K562 (cell line): ENCODE data around the gene DIAPH1. TPM values are rescaled to one million over a fixed set of nuclear protein-coding genes. Genes with fewer than 3 reads are reported as not detected.
A peak's percentile ranks its signal among the peaks of the same experiment; 100 is the strongest.

Source experiments
- CBX1 ChIP-seq: sonication (generic); IDR thresholded peaks from 2 replicates; pipeline ENCODE4 v1.6.1; 2016; ENCODE audit warnings: antibody characterized with exemption, low read depth, mild to moderate bottlenecking
- CBX3 ChIP-seq, 2 experiments: IDR thresholded peaks; 1 replicate in 1 of 2; 2 replicates in 1 of 2; pipeline ENCODE4 v1.6.1; 2012; ENCODE audit warnings: inconsistent platforms in 2 of 2, low read length in 2 of 2, borderline replicate concordance in 1 of 2, control low read depth in 1 of 2
- CC2D1A ChIP-seq: fragments of 450-650 bp; IDR thresholded peaks from 2 replicates; pipeline ENCODE4 v1.6.1; 2017; ENCODE audit warnings: mild to moderate bottlenecking
- FOXK2 ChIP-seq, 2 experiments: fragments of 450-650 bp; IDR thresholded peaks in 1 of 2; conservative IDR thresholded peaks in 1 of 2; 2 replicates each; pipeline ENCODE4 v1.6.1; 2016; ENCODE audit warnings: low read depth in 2 of 2, mild to moderate bottlenecking in 1 of 2
- HNRNPK ChIP-seq: fragments of 200-400 bp; formaldehyde crosslinking; IDR thresholded peaks from one replicate; pipeline ENCODE4 v1.6.1; 2018; ENCODE audit warnings: mild to moderate bottlenecking, low read depth, low read length; ENCODE audit not compliant: poor library complexity, severe bottlenecking
- KDM2B ChIP-seq: fragments of 250-450 bp; sonication (Bioruptor Pico); IDR thresholded peaks from 2 replicates; pipeline ENCODE4 v1.8.0; 2021; ENCODE audit warnings: mild to moderate bottlenecking, moderate library complexity
- MAFK ChIP-seq: IDR thresholded peaks from 2 replicates; pipeline ENCODE4 v1.6.1; 2011; ENCODE audit warnings: low read length, improper control_type of control experiment
- MXD1 ChIP-seq: fragments of 250-450 bp; sonication (Bioruptor Pico); IDR thresholded peaks from 2 replicates; pipeline ENCODE4 v1.8.0; 2021; ENCODE audit warnings: borderline replicate concordance, mild to moderate bottlenecking, moderate library complexity; ENCODE audit not compliant: poor library complexity, severe bottlenecking
- PHF8 ChIP-seq: fragments of 200-600 bp; sonication (generic); IDR thresholded peaks from 2 replicates; pipeline ENCODE4 v1.6.1; 2012; ENCODE audit warnings: mixed run types, mild to moderate bottlenecking, inconsistent platforms, low read length, moderate library complexity, borderline replicate concordance
- POLR2B ChIP-seq: fragments of 450-650 bp; IDR thresholded peaks from 2 replicates; pipeline ENCODE4 v1.6.1; 2018; ENCODE audit warnings: low read depth; ENCODE audit not compliant: partially characterized antibody
- PREB ChIP-seq: sonication (generic); formaldehyde crosslinking; IDR thresholded peaks from 2 replicates; pipeline ENCODE4 v1.8.1; 2023; ENCODE audit warnings: mild to moderate bottlenecking, missing genetic modification reagents
- SRSF3 ChIP-seq: fragments of 200-400 bp; formaldehyde crosslinking; IDR thresholded peaks from 2 replicates; pipeline ENCODE4 v1.6.1; 2016; ENCODE audit warnings: mild to moderate bottlenecking, low read length, moderate library complexity; ENCODE audit not compliant: insufficient read depth
- TBP ChIP-seq: optimal IDR thresholded peaks from 2 replicates; pipeline ENCODE3; 2011; ENCODE audit warnings: low read depth, low read length, improper control_type of control experiment
- UBTF ChIP-seq, 2 experiments: IDR thresholded peaks; 2 replicates each; pipeline ENCODE4 v1.6.1; 2012; ENCODE audit warnings: improper control_type of control experiment in 2 of 2, low read depth in 2 of 2, low read length in 2 of 2, borderline replicate concordance in 1 of 2
- ZNF263 ChIP-seq: sonication (generic); formaldehyde crosslinking; IDR thresholded peaks from 2 replicates; pipeline ENCODE4 v1.8.0; 2022; ENCODE audit warnings: mild to moderate bottlenecking, missing genetic modification reagents, borderline replicate concordance
- ZNF311 ChIP-seq: fragments of 250-450 bp; sonication (Bioruptor Pico); IDR thresholded peaks from 2 replicates; pipeline ENCODE4 v1.4.0; 2020; ENCODE audit warnings: mild to moderate bottlenecking, moderate library complexity
- ZNF354B ChIP-seq: fragments of 250-450 bp; sonication (Bioruptor Pico); IDR thresholded peaks from 2 replicates; pipeline ENCODE4 v1.4.0; 2020
- polyA plus RNA-seq, 8 experiments: library from polyadenylated mRNA; depleted of rRNA in 4 of 8; stranded (reverse) in 5 of 8; unstranded in 3 of 8; fragments of >200 nt; fragmentation: Nextera tagmentation in 2 of 8; fragmentation: Illumina TruSeq in 1 of 8; extraction: Ambion mirVana in 2 of 8; extraction: Trizol in 1 of 8; gene quantifications; 2 replicates each; pipeline versions ENCODE4 v1.2.1 to v1.2.3, GENCODE V29; 2011 to 2014; ENCODE audit warnings: inconsistent platforms in 1 of 8, missing spikeins in 1 of 8
- total RNA-seq, 7 experiments: library from RNA; depleted of rRNA in 6 of 7; stranded (reverse); fragments of >200 nt in 6 of 7; fragmentation: Illumina TruSeq in 2 of 7; extraction: Trizol in 2 of 7; gene quantifications; 2 replicates each; pipeline versions ENCODE4 v1.2.1 to v1.2.3, GENCODE V29; 2011 to 2021; ENCODE audit warnings: low replicate concordance in 1 of 7
- TF ChIP-seq, protein P1 (sequence below), 2 experiments: fragments of 450-650 bp in 1 of 2; sonication (generic) in 1 of 2; formaldehyde crosslinking in 1 of 2; IDR thresholded peaks in 1 of 2; conservative IDR thresholded peaks in 1 of 2; 2 replicates each; pipeline versions ENCODE4 v1.6.1 to v1.8.1; 2016 to 2023; ENCODE audit warnings: mild to moderate bottlenecking in 2 of 2, moderate library complexity in 2 of 2, inconsistent platforms in 1 of 2, missing genetic modification reagents in 1 of 2
- TF ChIP-seq, protein P2 (sequence below): fragments of 200-400 bp; formaldehyde crosslinking; IDR thresholded peaks from 2 replicates; pipeline ENCODE4 v1.6.1; 2017; ENCODE audit warnings: mild to moderate bottlenecking, low read depth, low read length, moderate library complexity

The DIAPH1 gene
- total and polyA plus RNA-seq, 9 of the 15 experiments (the other 6 are each of a cell fraction or from before 2014, with no cell fraction given): 60.8 to 328 (median 97.8) TPM

DNA sequence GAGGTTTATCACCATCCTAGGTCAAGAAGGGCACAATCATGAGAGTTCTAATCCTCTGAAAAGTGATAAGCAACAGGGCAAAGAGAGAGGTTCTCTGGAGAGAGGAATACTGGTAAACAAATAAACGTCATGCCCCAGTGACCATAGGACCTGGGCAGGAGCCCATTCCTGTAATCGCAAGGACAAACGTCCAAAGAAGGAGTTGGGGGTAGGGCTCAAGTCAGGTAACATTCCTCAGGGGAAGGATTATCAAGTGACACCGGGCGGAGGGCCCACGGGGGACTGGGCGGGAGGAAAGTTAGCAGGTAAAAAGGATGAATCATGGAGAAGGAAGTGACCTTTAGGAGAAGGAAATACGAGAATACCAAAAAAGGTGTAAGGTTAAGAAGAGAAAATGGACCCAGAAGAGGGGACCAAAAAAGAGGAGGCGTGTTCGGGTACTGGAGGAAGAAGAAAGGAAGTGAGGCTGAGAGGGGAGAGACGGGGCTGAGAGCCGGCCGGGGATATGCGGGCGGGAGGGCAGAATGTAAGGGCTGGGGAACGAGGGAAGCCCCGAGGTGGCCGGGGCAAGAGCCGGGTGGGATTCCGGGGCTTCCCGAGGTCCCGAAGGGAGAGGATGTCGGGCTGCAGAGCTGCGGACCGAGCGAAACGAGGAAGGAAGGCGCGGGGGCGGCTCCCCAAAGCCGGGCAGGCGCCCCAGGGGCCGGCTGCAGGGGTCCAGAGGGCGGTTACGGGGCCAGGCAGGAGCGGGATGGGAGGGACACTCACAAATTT is 583 bp downstream of the DIAPH1 start (continued):
- TF ChIP-seq, protein P1, sequence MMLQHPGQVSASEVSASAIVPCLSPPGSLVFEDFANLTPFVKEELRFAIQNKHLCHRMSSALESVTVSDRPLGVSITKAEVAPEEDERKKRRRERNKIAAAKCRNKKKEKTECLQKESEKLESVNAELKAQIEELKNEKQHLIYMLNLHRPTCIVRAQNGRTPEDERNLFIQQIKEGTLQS (IDR thresholded peaks at IDR 0.05): no peak; the same call in 1 of the 2 replicates
- TF ChIP-seq, protein P1 (CRISPR knock-in tag; conservative IDR thresholded peaks at IDR 0.05): no peak
- TF ChIP-seq MAFK: no peak
- TF ChIP-seq KDM2B (CRISPR knock-in tag): no peak
- TF ChIP-seq MXD1 (CRISPR knock-in tag): no peak
- 0 out of 3 replicates have a peak, but pooled peaks of 1 of the 2 experiments have one; percentile 45 for TF ChIP-seq CBX3 (IDR thresholded peaks at IDR 0.05; ENCODE audit: borderline replicate concordance in 1 of 2, low read length in 2 of 2)
- TF ChIP-seq, protein P2, sequence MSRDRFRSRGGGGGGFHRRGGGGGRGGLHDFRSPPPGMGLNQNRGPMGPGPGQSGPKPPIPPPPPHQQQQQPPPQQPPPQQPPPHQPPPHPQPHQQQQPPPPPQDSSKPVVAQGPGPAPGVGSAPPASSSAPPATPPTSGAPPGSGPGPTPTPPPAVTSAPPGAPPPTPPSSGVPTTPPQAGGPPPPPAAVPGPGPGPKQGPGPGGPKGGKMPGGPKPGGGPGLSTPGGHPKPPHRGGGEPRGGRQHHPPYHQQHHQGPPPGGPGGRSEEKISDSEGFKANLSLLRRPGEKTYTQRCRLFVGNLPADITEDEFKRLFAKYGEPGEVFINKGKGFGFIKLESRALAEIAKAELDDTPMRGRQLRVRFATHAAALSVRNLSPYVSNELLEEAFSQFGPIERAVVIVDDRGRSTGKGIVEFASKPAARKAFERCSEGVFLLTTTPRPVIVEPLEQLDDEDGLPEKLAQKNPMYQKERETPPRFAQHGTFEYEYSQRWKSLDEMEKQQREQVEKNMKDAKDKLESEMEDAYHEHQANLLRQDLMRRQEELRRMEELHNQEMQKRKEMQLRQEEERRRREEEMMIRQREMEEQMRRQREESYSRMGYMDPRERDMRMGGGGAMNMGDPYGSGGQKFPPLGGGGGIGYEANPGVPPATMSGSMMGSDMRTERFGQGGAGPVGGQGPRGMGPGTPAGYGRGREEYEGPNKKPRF: no peak
- TF ChIP-seq FOXK2 (conservative IDR thresholded peaks at IDR 0.05 in 1 of 2, IDR thresholded peaks at IDR 0.05 in 1 of 2; ENCODE audit: low read depth in 2 of 2): 0 out of 4 replicates have a peak, but pooled peaks of 1 of the 2 experiments have one; percentile 43
- TF ChIP-seq ZNF311 (CRISPR knock-in tag): no peak
- no peak for TF ChIP-seq SRSF3
- TF ChIP-seq PHF8: no peak
- no peak for TF ChIP-seq CBX1
- peak; percentile 30 for TF ChIP-seq POLR2B
- no peak for TF ChIP-seq HNRNPK
- TF ChIP-seq ZNF263 (CRISPR knock-in tag): no peak
- no peak for TF ChIP-seq TBP
- 0 out of 2 replicates have a peak, but pooled peaks have one; percentile 21 for TF ChIP-seq PREB (CRISPR knock-in tag)
- peak; percentile 86 to 94; a peak in 2 of 4 replicates for TF ChIP-seq UBTF (IDR thresholded peaks at IDR 0.05; ENCODE audit: borderline replicate concordance in 1 of 2, low read depth in 2 of 2, low read length in 2 of 2)
- no peak for TF ChIP-seq ZNF354B (CRISPR knock-in tag)
- TF ChIP-seq CC2D1A: peak; percentile 36; the same call in 1 of the 2 replicates
